Hepatocyte (in vitro differentiated cells): ENCODE measurements around the gene ANKRD13B. TPM values are rescaled to one million over a fixed set of nuclear protein-coding genes. Genes with fewer than 3 reads are reported as not detected.

Source experiments
- DNase-seq: peaks from one replicate; pipeline ENCODE4 v3.0.0-alpha.2; 2016; ENCODE audit warnings: low spot score
- H2AFZ ChIP-seq: fragments of 200-600 bp; sonication (generic); 2 replicates; pipeline ENCODE4 v1.6.0; 2016; ENCODE audit warnings: antibody characterized with exemption, mild to moderate bottlenecking
- H3K27ac ChIP-seq: fragments of 200-600 bp; sonication (generic); 2 replicates; pipeline ENCODE4 v1.5.1; 2016; ENCODE audit warnings: mild to moderate bottlenecking
- H3K27me3 ChIP-seq: fragments of 200-600 bp; sonication (generic); 2 replicates; pipeline ENCODE4 v1.6.1; 2016
- H3K36me3 ChIP-seq: fragments of 200-600 bp; sonication (generic); replicated peaks from 2 replicates; pipeline ENCODE4 v1.5.1; 2016; ENCODE audit warnings: low read depth; ENCODE audit not compliant: insufficient read depth
- H3K4me1 ChIP-seq: fragments of 200-600 bp; sonication (generic); 2 replicates; pipeline ENCODE4 v1.5.1; 2016; ENCODE audit warnings: mild to moderate bottlenecking, moderate library complexity; ENCODE audit not compliant: insufficient read depth
- H3K4me2 ChIP-seq: fragments of 200-600 bp; sonication (generic); 2 replicates; pipeline ENCODE4 v1.6.0; 2016
- H3K4me3 ChIP-seq: fragments of 200-600 bp; sonication (generic); 2 replicates; pipeline ENCODE4 v1.5.1; 2016; ENCODE audit warnings: mild to moderate bottlenecking
- H3K79me2 ChIP-seq: fragments of 200-600 bp; sonication (generic); 2 replicates; pipeline ENCODE4 v1.6.0; 2017; ENCODE audit warnings: mild to moderate bottlenecking
- H3K9me2 ChIP-seq: fragments of 200-600 bp; sonication (generic); replicated peaks from 2 replicates; pipeline ENCODE4 v1.6.0; 2017; ENCODE audit warnings: mild to moderate bottlenecking; ENCODE audit not compliant: insufficient read depth
- H3K9me3 ChIP-seq: fragments of 200-600 bp; sonication (generic); 2 replicates; pipeline ENCODE4 v1.5.1; 2016; ENCODE audit warnings: low read depth, mild to moderate bottlenecking
- H4K20me1 ChIP-seq: fragments of 200-600 bp; sonication (generic); 2 replicates; pipeline ENCODE4 v1.6.0; 2016; ENCODE audit warnings: mild to moderate bottlenecking; ENCODE audit not compliant: insufficient read depth, poor library complexity, severe bottlenecking
- EZH2 ChIP-seq: fragments of 200-600 bp; sonication (generic); IDR thresholded peaks from 2 replicates; pipeline ENCODE4 v1.6.1; 2016; ENCODE audit warnings: antibody characterized with exemption, mild to moderate bottlenecking, borderline replicate concordance
- EZH2phosphoT487 ChIP-seq: fragments of 200-600 bp; sonication (generic); IDR thresholded peaks from one replicate; pipeline ENCODE4 v1.6.1; 2018; ENCODE audit warnings: antibody characterized with exemption, mild to moderate bottlenecking, low read depth, moderate library complexity; ENCODE audit not compliant: unreplicated experiment, severe bottlenecking
- WGBS: methylation state at CpG from one replicate; pipeline ENCODE4 v1.1.6; 2016; ENCODE audit warnings: low lambda C conversion rate; ENCODE audit errors: missing lambda C conversion rate; 5-methylcytosine and 5-hydroxymethylcytosine counted together
- polyA plus RNA-seq: library from polyadenylated mRNA; unstranded; fragments of >200 nt; fragmentation: Nextera tagmentation; extraction: Ambion mirVana; gene quantifications from 2 replicates; pipeline ENCODE4 v1.2.1, GENCODE V29; 2016
- total RNA-seq: library from RNA; depleted of rRNA; stranded (reverse); fragments of >200 nt; gene quantifications from 2 replicates; pipeline ENCODE4 v1.2.3, GENCODE V29; 2014
- TF ChIP-seq, protein P1 (sequence below): fragments of 200-600 bp; sonication (generic); IDR thresholded peaks from 2 replicates; pipeline ENCODE4 v1.5.1; 2016; ENCODE audit warnings: antibody characterized with exemption, mild to moderate bottlenecking; ENCODE audit not compliant: poor library complexity

The ANKRD13B gene
- total and polyA plus RNA-seq, 2 experiments from 2014 or later: 5.1 to 7.2 TPM

DNA sequence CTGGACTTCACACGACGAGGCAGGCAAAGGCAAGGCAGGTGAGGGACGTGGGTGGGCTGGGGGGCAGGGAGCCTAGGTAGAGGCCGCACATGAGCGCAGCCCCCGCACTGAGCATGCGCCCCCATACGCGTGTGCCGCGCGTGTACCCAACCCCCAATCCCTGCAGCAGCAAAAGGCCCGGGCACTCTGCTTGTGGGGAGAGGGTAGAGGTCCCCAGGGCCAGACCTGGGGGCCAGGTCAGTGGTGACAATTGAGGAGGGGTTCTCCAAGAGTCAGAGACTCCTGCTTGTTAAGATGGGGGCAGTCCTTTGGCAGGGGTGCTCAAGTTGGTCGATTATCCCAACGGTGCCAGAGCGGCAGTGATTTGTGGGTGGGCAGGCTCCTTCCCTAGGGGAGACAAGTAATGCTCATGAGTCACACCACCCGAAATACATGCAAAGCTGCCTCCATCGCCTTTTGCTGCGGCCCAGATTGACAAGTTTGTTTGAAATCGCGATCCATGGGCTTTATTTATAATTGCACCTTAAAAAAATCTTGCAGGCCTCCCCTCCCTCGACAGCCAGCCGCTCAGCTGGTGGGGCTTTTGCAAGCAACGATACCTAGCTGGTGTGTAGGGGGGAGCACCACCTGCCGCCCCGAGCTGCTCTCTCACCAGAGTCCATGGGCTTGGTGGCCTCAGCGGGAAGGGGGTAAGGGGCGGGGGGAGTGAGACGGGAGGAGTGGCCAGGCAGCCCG, 2.4 kb upstream of the ANKRD13B start:
- TF ChIP-seq, protein P1, sequence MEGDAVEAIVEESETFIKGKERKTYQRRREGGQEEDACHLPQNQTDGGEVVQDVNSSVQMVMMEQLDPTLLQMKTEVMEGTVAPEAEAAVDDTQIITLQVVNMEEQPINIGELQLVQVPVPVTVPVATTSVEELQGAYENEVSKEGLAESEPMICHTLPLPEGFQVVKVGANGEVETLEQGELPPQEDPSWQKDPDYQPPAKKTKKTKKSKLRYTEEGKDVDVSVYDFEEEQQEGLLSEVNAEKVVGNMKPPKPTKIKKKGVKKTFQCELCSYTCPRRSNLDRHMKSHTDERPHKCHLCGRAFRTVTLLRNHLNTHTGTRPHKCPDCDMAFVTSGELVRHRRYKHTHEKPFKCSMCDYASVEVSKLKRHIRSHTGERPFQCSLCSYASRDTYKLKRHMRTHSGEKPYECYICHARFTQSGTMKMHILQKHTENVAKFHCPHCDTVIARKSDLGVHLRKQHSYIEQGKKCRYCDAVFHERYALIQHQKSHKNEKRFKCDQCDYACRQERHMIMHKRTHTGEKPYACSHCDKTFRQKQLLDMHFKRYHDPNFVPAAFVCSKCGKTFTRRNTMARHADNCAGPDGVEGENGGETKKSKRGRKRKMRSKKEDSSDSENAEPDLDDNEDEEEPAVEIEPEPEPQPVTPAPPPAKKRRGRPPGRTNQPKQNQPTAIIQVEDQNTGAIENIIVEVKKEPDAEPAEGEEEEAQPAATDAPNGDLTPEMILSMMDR: no peak
- no peak for TF ChIP-seq EZH2
- no peak for TF ChIP-seq EZH2phosphoT487

DNA sequence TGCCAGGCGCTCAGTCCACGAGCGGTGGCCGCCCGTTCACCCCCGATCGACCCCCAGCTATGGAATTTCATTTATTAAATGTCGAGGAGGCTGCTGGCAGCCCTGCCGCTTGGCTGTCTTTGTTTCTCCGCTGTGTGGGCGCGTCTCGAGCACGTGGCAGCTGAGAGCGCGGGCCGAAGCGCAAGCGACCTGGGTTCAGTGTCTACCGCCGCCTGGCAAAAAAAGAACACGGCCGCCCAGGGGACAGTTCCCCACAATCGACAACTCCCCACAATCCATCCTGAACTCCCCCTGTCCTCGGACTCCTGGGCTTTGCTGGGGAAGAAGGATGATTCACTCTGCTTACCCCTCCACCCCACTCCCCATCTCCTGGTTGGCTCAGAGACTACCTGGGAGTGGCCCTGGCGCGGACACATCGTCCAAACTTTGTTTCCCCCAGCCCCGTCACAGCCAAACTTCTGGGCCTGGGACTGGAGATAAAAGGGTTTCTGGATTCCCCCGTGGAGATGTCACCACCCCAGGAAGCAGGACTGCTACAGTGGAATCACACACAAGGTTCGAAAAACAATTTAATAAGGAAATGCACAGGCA, 1.7 kb upstream of the ANKRD13B start:
- Histone ChIP-seq H3K9me2 (no peaks in the 10 kb centered on the region), H3K27me3 (no peaks in the 10 kb centered on the region), H3K4me1 (peaks cover 42% of the 10 kb centered on the region), H3K27ac (peak overlapping the region; percentile 45), H3K9me3 (no peaks in the 10 kb centered on the region), H3K36me3 (no peaks in the 10 kb centered on the region), H3K4me2 (peak overlapping the region; percentile 95), H2AFZ (peak overlapping the region; percentile 53), H4K20me1 (peaks cover 26% of the 10 kb centered on the region), H3K79me2 (peaks cover 30% of the 10 kb centered on the region), H3K4me3 (peak overlapping the region; percentile 43)
- peak; percentile 71 for DNase-seq
- 4% methylated on average over 29 of the region's 31 CpGs for WGBS
- TF ChIP-seq, protein P1: no peak
- no peak for TF ChIP-seq EZH2phosphoT487
- no peak for TF ChIP-seq EZH2

More for the DNA sequence above, 2.4 kb upstream of the ANKRD13B start:
- Histone ChIP-seq H3K27me3 (no peaks in the 10 kb centered on the region), H3K79me2 (peaks cover 37% of the 10 kb centered on the region), H4K20me1 (peaks cover 31% of the 10 kb centered on the region), H3K4me2 (peak overlapping the region; percentile 95), H3K4me1 (peaks cover 42% of the 10 kb centered on the region), H3K27ac (peak overlapping the region; percentile 45), H2AFZ (peak overlapping the region; percentile 91), H3K9me2 (no peaks in the 10 kb centered on the region), H3K36me3 (no peaks in the 10 kb centered on the region), H3K9me3 (no peaks in the 10 kb centered on the region), H3K4me3 (peak overlapping the region; percentile 43)
- no peak for DNase-seq
- 47% methylated on average over 27 of the region's 30 CpGs for WGBS

DNA sequence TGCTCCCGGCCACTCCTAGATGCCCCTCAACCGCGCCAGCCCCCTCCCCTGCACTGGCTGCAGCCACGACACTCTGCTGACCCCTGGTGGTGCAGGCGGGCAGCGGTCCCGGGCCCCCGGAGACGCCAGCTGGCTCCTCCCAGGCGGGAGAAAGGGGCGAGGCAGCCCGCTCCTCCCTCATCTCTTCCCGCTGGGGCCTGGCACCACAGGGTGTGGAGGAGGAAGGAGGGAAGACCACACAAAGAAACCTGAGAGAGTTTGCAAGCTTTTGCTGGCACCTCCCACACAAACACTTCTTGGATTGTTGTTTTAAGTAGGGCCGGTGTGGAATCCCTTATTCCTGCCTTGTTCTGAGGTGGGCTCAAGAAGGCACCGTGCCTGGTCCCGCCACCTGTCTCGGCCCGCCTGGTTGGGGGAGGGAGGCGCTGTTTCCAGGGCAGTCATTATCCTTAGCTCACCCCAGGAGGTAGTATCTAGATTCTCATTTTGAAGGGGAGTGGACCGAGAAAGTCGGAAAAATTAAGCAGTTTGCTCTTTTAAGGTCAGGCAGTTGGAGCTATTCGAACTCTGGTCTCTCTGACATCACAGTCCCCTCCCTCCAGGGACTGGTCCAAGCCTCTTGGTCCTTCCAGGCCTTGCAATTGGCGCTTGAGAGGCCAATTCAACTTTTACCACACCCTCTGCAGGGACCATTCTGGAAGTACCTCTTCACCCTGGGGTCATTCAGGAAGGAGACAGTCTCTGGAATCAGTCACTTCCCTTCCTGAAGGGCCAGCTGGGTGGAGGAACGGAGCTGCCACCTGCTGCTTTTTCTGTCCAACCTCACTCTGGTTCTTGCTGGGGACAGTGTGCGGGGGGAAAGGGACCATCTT, 959 bp upstream of the ANKRD13B start:
- Histone ChIP-seq H3K4me1 (peaks cover 42% of the 10 kb centered on the region), H3K4me3 (peak overlapping the region; percentile 43)
- TF ChIP-seq, protein P1: peak; percentile 98
- no peak for TF ChIP-seq EZH2phosphoT487

More for the DNA sequence above, 959 bp upstream of the ANKRD13B start:
- H2AFZ ChIP-seq: peak overlapping the region; percentile 53
- no peaks in the 10 kb centered on the region for H3K27me3 ChIP-seq
- H3K79me2 ChIP-seq: peaks cover 23% of the 10 kb centered on the region
- peak overlapping the region; percentile 95 for H3K4me2 ChIP-seq
- H4K20me1 ChIP-seq: peaks cover 18% of the 10 kb centered on the region
- H3K9me2 ChIP-seq: no peaks in the 10 kb centered on the region
- peak overlapping the region; percentile 68 for H3K27ac ChIP-seq
- no peaks in the 10 kb centered on the region for H3K36me3 ChIP-seq
- 11% methylated on average over 25 of the region's 25 CpGs for WGBS
- no peaks in the 10 kb centered on the region for H3K9me3 ChIP-seq
- DNase-seq: peak; percentile 95
